GM21526 (cell line): ENCODE results near the gene ESRRA.
A peak's percentile ranks its signal among the peaks of the same experiment; 100 is the strongest.

ENCODE experiments used
- ATAC-seq: cut with Tn5 transposase; IDR thresholded peaks from one replicate; pipeline ENCODE4 v1.9.1; 2021; ENCODE audit warnings: moderate library complexity; ENCODE audit not compliant: unreplicated experiment, low FRiP score

The ESRRA gene

DNA sequence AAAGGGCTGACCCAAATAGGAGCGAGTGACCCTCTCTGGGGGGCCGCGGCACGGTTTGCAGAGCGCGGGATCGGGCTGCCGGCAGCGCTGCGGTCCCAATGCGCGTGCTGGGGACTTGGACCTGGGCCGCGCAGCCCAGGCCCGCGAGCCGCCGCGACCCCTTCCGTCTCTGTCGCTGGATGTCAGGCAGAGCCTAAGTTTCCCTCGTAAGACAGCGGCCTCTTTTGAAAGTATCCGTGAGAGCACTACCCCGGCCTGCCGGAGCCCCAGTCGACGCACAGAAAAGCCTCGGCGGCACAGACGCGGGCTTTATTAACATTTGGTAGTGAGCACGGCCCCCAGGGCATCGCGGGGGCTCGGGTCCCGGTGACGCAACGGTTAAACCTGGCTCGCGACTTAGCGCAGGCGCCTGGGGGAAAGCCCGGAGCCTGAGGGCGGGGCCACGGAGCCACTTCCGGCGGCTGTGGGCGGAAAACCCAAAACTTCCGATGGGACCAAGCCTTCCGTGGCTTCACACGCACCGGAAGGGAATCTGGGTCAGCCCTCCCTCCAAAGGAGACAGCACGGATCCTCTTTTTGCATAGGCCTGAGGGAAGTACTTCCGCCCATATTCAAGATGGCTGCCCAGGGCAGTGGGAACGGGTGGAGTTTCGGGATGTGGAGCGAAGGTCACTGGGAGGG lies 35.6 kb upstream of the ESRRA start:
- peak; percentile 48 for ATAC-seq

DNA sequence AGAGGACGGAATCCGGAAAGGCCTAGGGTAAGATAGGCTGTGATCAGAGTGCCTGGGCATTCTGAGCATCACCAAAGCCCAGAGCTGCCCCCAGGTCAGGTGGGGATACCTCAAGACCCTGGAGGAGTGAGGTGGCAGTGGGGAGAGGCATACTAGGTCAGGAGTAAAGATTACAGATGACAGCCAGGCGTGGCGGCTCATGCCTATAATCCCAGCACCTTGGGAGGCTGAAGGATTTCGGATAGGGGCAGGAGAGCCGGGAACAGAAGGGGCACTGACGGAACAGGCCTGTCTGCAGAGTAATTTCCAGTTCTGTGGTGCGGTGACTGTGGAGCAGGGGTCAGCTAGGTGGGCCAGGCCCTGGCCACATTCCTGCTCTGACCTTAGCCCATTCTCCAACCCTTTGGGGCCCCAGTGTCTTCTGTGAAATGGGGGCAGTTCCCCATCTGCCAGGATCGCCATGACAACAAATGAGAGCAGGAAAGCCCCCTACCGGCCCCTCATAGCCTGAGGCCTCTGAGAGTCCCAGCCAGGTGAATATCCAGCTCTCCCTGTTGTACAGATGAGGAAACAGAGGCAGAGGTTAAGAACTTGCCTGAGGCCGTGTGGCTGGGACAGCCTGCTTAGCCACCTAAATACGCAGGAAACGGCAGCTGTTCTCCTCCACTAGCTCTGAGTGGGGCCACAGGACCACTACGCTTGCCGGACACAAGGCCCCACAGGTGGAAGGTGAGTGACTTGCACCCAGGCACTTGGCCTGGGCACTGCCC lies 30.1 kb upstream of the ESRRA start:
- ATAC-seq: no peak

DNA sequence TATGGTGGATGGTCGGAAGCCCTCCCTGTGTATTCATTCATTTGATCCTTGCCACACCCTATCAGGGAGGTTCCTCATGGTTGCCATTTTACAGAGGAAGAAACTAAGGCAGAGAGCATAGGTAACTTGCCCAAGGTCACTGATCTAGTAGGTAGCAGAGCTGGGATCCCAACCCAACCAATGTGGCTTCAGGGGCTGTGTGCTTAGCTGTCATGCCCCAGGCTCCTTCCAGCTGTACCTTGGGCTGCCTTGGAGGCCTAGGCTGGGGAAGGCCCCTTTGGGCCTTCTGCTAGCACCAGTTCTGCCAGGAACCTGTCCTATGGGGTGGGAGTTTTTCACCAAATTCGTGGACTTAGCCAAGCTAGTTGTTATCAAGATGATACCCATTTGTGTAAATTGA lies 29.5 kb upstream of the ESRRA start:
- no peak for ATAC-seq

DNA sequence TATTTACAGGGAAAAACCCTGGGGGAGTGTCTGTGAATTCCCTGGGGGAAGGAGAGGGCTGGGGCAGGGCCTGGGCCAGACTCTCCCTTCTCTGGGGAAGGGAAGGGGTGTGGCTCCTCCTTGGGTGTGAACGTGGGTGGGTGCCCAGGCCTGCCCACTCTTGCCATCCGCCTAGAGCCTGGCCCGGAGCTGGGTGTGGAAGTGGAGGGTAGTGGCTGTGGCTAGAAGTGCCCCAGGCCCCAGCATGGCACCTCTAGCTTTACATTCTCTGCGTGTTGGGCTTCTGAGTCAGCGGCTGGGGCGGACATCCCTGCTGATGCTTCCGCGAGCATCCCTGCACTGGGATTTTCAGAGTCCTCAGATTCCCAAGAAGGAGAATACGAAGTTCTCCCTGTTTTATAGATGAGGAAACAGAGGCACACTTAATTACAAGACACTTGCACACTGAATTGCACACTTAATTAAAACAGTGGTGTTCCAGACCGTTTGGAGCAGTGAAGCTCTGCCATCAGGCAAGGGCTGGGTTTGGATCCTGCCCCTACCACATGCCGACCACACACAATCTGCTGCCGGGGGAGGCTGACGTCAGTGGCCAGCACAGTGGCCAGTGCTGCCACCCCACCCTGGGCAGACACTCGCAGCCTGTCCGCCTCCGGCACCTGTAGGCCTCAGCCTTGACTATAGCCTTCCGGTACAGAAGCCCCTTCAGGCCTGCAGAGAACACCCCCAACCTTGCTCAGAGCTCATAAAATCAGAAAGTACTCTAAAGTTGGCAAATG lies 28.5 kb upstream of the ESRRA start:
- no peak for ATAC-seq

DNA sequence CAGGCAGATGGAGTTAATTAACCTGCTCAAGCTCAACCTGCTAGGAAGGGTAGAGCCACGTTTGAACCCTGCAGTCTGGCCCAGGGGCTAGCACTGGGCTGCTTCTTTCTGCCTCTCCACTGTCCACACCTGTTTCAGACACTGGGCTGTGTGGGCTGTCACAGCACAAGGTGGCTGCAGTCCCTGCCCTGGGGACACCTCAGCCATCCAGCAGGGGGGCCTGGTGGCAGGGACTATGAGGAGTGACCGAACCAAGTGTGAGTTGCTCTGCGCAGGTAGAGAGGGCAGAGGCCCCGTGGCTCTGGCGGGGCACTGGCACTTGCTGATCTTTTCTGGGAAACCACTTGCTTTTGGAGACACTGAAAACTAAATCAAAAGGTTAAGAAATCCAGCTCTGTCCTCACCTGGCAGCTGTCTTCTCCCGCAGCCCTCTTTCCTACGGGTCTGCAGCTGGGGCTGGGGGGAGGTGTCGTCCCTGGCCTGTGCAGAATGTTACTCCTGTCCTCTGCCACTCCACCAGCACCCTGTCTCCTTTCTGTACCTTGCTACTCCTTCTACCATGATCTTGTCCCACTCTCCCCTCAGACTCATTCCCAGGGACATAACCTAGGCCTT lies 26.6 kb upstream of the ESRRA start:
- no peak for ATAC-seq

DNA sequence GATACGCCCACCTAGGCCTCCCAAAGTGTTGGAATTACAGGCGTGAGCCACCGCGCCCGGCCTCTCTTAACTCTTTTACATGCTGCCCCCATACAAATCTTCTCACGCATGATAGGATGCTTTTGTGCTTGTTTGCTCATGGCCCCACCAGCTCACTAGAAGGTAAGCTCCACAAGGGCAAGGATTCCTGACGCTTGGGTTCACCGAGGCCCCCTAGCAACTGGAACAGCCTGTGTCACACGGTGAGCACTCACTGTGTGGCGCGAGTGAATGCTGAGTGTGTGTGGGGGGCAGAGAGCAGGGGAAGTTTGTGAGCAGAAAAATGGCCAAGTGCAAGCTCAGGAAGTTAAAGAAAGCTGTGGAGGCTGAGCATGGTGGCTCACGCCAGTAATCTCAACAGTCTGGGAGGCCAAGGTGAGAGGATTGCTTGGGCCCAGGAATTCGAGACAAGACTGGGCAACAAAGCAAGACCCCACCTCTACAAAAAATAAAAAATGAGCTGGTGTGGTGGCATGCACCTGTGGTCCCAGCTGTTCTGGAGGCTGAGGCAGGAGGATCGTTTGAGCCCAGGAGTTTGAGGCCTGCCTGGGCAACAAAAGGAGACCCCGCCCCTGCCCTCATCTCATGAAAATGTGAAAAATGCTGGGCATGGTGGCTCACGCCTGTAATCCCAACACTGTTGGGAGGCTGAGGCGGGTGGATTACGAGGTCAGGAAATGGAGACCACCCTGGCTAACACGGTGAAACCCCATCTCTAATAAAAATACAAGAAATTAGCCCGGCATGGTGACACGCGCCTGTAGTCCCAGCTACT lies 23.2 kb upstream of the ESRRA start:
- ATAC-seq: no peak

DNA sequence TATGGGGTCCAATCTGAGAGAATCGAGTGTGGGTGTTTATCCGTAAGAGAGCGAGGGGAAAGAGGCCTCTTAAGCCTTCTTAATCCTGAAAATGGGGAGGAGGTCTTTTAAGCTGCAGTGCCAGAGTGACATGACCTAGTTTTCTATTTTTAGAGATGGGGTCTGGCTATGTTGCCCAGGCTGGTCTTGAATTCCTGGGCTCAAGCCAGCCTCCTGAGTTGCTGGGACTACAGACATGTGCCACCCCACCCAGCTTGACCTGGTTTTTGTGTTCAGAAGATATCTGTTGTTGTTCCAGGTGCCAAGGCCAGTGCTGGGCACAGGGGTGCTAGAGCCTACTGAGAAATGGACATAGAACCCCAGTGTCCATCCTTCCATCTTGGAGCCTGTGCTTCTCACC lies 22.2 kb upstream of the ESRRA start:
- ATAC-seq: no peak

DNA sequence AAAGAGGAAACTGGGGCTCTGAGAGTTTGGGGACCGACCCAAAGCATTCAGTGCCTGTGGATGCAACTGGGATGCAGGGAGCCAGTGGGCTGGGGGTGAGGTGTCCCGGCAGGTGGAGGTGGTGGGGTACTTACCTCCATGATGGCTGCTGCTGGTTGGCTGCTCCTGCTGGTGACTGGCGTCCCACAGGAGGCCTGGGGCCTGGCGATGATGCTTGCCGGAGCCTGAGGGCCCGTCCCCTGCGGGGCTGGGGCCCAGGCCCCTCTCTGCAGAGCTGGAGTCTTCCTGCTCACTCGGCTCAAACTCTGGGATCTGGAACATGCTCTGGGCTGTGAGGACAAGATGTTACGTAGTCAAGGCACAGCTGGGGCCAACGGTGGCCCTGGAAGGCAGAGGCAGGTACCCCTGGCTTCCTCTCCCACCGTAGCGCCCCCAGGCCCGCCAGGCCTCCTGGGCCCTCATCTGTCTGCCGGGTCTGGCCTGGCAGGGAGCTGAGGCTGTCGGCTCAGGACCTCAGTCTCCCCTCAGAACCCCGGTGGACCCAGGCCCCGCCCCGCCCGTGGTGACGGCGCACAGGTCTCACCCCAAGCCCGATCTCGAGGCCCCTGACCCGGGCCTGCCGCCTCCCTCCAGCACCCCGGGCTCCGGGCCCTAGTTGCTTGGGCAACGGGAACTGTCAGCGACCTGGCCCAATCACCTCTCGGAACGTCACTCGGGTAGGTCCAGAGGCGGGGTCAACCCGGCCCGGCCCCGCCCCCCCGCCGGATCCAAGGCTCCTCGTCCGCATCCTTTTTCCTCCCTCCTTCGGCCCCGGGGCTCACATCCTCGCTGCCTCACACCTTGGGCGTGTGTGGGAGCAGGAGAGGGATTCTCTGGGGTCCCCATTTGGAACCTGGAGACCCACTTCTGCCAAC lies 21.0 kb upstream of the ESRRA start, which contains the start of gene BAD:
TSS of gene BAD (minus strand) at position 618 of the 914 bp plus-strand sequence. CDS start at position 321, 297 bp downstream.
- ATAC-seq: peak; percentile 69

DNA sequence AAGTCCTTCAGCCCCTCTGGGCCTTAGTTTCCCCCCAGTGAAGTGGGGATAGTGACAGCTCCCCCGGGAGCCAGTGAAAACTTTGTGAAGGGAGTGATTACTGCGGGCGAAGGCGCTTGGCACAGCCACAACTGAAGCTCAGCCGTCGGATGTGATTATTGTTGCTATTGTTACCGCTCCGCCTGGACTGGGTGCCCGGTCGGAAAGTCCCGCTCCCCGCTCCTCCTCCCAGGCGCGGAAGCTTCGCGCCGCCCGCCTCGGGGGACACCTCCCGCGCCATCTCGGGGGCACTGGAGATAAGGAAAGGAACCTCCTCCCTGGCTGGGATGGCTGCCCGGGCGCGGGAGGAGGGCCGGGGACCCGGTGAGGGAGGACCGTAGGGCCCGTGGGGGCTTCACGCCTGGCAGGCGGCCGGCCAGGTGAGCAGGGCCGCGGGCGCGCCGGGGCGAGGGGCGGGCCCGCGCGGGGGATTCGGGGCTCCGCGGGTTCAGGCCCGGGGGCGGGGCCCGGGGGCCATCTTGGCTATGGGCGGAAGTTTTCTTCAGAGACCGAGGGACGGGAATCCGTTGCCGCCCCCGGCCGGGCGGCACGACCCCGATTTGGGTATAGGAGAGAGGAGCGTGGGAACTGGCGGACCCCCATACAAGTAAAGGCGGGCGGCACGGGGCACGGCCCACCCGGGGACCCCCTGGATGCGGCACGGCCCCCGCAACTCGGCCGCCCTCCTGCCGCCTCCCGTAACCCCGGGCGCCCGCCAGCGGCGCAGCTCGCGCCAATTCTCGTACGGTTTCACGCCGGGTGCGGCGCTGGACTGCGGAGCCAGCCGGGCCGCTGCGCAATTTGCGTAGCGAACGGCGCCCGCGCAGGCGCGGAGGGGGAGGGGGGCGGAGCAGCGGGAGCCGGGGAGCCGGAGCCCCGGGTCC lies 20.1 kb upstream of the ESRRA start, which contains the start of gene GPR137:
TSS of gene GPR137 (plus strand) at position 887 of the 923 bp plus-strand sequence. CDS start 677 bp downstream, outside the sequence.
- ATAC-seq: peak; percentile 44

DNA sequence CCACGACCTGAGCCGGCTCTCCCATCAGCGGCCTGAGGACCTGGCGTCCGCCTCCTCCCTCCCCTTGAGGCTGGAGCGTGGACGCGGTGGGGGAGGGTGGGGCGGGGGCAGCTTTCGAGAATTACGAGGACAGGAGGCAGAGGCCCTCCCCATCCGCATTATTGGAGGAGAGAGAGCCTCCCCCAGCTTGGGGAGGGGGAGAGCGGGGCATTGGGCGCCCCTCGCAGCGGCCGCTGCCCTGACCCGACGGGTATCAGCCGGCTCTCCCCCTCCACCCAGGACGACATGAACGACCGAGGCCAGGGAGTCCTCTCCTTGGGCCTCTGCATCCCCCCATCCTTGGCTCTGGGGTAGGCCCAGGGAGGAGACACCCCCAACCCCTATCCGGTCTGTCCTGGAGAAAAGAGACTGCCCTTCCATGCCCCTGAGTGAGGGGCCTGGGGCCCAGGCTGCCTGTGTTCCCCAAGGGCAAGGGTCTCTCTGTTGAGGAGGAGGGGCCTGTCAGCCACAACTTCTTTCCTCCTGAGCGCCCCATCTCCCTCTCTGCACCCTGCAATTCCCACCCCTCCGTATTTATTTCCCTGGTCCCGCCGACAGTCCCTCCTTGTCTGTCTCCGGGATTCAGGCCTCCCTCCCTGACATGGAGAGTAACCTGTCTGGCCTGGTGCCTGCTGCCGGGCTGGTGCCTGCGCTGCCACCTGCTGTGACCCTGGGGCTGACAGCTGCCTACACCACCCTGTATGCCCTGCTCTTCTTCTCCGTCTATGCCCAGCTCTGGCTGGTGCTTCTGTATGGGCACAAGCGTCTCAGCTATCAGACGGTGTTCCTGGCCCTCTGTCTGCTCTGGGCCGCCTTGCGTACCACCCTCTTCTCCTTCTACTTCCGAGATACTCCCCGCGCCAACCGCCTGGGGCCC lies 19.2 kb upstream of the ESRRA start:
- no peak for ATAC-seq

DNA sequence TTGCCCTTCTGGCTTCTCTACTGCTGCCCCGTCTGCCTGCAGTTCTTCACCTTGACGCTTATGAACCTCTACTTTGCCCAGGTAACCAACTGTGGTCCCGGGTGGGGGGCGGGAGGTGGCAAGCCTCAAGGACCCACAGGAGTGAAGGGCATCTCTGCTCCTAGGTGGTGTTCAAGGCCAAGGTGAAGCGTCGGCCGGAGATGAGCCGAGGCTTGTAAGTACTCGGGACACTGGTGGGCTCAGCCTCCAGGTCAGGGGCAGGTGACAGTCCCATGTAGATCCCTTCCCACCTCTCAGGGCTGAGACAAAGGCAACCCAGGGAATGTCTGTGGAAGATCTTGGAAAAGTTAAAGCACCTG lies 18.5 kb upstream of the ESRRA start:
- ATAC-seq: no peak

DNA sequence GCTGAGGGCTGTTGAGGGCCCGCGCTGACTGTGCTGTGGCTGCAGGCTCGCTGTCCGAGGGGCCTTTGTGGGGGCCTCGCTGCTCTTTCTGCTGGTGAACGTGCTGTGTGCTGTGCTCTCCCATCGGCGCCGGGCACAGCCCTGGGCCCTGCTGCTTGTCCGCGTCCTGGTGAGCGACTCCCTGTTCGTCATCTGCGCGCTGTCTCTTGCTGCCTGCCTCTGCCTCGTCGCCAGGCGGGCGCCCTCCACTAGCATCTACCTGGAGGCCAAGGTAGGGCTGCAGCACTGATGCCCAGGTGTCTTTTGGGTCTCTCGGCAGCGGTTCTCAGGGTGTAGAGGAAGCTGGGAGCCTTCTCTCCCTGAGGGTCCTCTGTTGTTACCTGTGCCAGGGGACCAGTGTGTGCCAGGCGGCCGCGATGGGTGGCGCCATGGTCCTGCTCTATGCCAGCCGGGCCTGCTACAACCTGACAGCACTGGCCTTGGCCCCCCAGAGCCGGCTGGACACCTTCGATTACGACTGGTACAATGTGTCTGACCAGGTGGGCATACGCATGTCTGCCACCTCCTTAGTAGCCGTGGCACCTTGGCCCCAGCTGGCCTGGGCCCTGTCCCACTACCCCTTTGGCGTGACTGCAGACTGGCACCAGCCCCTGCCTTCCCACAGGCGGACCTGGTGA lies 17.5 kb upstream of the ESRRA start:
- ATAC-seq: no peak

DNA sequence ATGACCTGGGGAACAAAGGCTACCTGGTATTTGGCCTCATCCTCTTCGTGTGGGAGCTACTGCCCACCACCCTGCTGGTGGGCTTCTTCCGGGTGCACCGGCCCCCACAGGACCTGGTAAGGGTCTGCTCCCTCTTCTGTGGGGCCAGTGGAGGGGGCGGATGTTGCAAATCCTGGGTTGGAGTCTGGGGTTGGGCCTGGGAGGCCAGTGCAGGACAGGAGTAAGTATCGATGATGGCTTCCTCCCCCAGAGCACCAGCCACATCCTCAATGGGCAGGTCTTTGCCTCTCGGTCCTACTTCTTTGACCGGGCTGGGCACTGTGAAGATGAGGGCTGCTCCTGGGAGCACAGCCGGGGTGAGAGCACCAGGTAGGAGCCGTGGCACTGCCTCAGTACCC lies 17.0 kb upstream of the ESRRA start:
- no peak for ATAC-seq

DNA sequence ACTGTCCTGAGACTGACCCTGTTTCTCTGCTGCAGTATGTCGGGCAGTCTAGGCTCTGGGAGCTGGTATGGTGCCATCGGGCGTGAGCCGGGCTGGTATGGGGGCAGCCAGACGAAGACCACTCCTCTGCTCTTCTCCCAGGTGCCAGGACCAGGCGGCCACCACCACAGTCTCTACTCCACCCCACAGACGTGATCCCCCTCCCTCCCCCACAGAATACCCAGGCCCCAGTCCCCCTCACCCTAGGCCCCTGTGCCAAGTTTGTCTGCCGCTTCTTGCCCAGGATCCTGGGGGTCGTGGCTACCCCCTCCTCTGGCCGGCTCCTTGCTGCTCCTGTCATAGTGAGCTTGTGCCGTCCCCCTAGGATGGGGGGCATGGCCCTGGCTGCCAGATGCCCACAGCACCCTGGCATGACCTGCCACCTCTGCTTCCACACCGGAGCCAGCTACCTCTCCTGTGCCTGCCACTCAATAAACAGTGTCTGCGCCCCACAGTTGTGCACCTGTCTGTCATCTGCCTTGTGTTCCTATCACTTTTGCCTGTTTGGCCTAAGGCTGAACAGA lies 16.2 kb upstream of the ESRRA start:
- no peak for ATAC-seq

DNA sequence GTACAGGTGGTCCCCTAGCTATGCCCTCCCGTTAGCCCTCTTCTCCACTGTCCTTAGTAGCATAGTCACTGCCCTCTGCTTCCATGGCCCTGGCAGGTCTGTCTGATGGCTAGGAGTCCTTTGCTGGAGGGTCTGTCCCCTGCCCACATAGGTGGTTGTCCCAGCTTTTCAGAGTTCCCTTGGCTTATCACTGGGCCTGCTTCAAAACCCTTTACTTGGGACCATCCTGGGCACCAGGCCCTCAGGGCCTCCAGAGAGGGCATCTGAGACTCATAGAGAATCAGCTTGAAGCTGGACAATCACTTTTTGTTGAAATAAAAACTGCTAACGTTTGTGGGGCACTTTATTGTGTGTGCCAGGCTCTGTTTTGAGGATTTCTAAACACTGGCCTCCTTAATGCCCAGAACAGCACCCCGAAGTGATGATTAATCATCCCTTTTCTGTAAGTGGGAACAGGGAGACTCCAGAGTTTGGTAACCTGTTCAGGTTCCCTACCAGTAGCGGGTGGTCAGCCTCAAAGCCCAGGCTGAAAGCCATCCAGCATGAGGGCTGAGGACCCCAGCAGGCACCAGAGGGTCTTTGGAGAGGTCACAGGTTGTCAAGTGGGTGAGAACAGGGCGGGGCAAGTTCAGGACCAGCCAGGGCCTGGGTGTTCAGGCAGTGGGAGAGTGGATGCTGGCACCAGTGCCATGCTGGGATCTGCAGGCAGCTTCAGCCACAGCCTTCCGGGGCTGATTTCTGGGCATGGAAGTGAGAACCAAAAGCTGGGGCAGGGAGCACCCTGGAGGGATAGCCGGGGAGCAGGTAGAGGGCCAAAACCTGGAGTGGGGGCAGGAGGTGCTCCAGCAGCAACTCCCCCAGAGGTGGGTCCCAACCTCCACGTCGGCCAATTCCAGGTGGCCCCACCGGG lies 14.7 kb upstream of the ESRRA start:
- no peak for ATAC-seq
